ENCODE data around the gene GXYLT1. TPM values are rescaled to one million over a fixed set of nuclear protein-coding genes. Genes with fewer than 3 reads are reported as not detected.

The GXYLT1 gene
- total and polyA plus RNA-seq, 2 of the 13 experiments (the other 11 are each of a cell fraction or from before 2014, with no cell fraction given): 7.8 to 17.0 TPM

DNA sequence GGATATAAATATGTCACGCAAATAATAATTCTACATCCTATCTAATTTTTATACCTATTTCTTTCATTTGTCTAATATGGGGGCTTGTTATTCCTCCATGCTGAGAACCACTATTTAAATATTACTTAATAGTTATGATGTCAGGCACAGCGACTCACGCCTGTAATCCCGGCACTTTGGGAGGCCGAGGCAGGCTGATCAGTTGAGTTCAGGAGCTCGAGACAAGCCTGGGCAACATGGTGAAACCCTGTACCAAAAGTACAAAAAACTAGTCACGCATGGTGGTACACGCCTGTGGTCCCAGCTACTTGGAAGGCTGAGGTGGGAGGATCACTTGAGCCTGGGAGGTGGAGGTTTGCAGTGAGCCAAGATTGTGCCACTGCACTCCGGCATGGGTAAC lies 45.2 kb downstream of the GXYLT1 start:
- FAIRE-seq (no peak), ATAC-seq (no peak), DNase-seq (ENCODE audit: low spot score) (no peak)
- Histone ChIP-seq H3K27me3 (ENCODE audit: control insufficient read depth in 1 of 2, insufficient read depth in 2 of 2, low read length in 2 of 2) (no peaks in the 10 kb centered on the region; a peak in 1 of 5 replicates), H4K20me1 (ENCODE audit: insufficient read depth, low read length) (no peaks in the 10 kb centered on the region), H3K27ac (ENCODE audit: extremely low read length, insufficient read depth, low read length) (no peak overlapping the region), H3K4me1 (ENCODE audit: insufficient read depth, low read length) (no peaks in the 10 kb centered on the region), H3K9ac (ENCODE audit: insufficient read depth, low read depth, low read length) (no peak overlapping the region), H2AFZ (ENCODE audit: low read length) (no peak overlapping the region), H3K79me2 (ENCODE audit: insufficient read depth, low read length) (no peaks in the 10 kb centered on the region), H3K36me3 (replicated peaks in 1 of 2; ENCODE audit: control insufficient read depth in 1 of 2, insufficient read depth in 2 of 2, low read length in 2 of 2) (no peaks in the 10 kb centered on the region; a peak in 1 of 5 replicates), H3K4me3 (replicated peaks in 1 of 3; ENCODE audit: insufficient read depth in 1 of 3, low read depth in 2 of 3, low read length in 3 of 3) (no peak overlapping the region), H3K9me3 (ENCODE audit: low read length) (no peaks in the 10 kb centered on the region), H3K4me2 (ENCODE audit: low read depth, low read length) (no peak overlapping the region)
- no peak for TF ChIP-seq TCF7L2 (IDR thresholded peaks at IDR 0.05; ENCODE audit: low read depth, low read length)
- no peak for TF ChIP-seq CC2D1A (CRISPR knock-in tag; IDR thresholded peaks at IDR 0.05)
- no peak for TF ChIP-seq KDM4B (CRISPR knock-in tag; IDR thresholded peaks at IDR 0.05)
- TF ChIP-seq SP2 (CRISPR knock-in tag; IDR thresholded peaks at IDR 0.05): no peak
- no peak for TF ChIP-seq PHF5A (CRISPR knock-in tag; IDR thresholded peaks at IDR 0.05; ENCODE audit: low read depth, unreplicated experiment)
- no peak for TF ChIP-seq CAMTA2 (CRISPR knock-in tag; IDR thresholded peaks at IDR 0.05; ENCODE audit: borderline replicate concordance)
- no peak for TF ChIP-seq ZFY (CRISPR knock-in tag; IDR thresholded peaks at IDR 0.05)
- TF ChIP-seq CREB1 (IDR thresholded peaks at IDR 0.05): no peak
- TF ChIP-seq CREB1 (CRISPR knock-in tag; IDR thresholded peaks at IDR 0.05): no peak
- TF ChIP-seq, protein P1, sequence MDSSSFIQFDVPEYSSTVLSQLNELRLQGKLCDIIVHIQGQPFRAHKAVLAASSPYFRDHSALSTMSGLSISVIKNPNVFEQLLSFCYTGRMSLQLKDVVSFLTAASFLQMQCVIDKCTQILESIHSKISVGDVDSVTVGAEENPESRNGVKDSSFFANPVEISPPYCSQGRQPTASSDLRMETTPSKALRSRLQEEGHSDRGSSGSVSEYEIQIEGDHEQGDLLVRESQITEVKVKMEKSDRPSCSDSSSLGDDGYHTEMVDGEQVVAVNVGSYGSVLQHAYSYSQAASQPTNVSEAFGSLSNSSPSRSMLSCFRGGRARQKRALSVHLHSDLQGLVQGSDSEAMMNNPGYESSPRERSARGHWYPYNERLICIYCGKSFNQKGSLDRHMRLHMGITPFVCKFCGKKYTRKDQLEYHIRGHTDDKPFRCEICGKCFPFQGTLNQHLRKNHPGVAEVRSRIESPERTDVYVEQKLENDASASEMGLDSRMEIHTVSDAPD (CRISPR knock-in tag; IDR thresholded peaks at IDR 0.05): no peak
- no peak for TF ChIP-seq ZFP41 (CRISPR knock-in tag; IDR thresholded peaks at IDR 0.05; ENCODE audit: borderline replicate concordance)
- TF ChIP-seq TIGD3 (CRISPR knock-in tag; IDR thresholded peaks at IDR 0.05; ENCODE audit: borderline replicate concordance): no peak
- TF ChIP-seq RNF2 (conservative IDR thresholded peaks at IDR 0.05; ENCODE audit: low read depth): no peak
- no peak for TF ChIP-seq CENPT (CRISPR knock-in tag; IDR thresholded peaks at IDR 0.05; ENCODE audit: low read depth)
- POLR2A ChIA-PET: no interaction called here
- BruUV-seq (replicated peaks): no TSS peak
- intact Hi-C loops (cut with micrococcal nuclease; ENCODE audit: unreplicated experiment) (no loop called here), in situ Hi-C loops (cut with HindIII; ENCODE audit: extremely low pct_ligation_motif_present, low pct_unique_long_range_greater_than_20kb) (no loop called here)
- CTCF ChIA-PET (ENCODE audit: low intra/inter-chr PET ratio, low total read pairs): no interaction called here
- WGBS (ENCODE audit: low lambda C conversion rate): 97% methylated on average over 9 of the region's 9 CpGs

Data from HepG2 (cell line).